CD1c-positive myeloid dendritic cell (primary cell): ENCODE results near the gene CD3E.

ENCODE experiments used
- DNase-seq: peaks from one replicate; pipeline ENCODE4 v3.0.0-alpha.2; 2016; ENCODE audit errors: extremely low spot score

The CD3E gene

GRCh38 chr11:118304568-118305248 is at the start of gene CD3E:
Gene CD3E, plus strand, starts transcription at chr11:118304730. Its CDS starts 223 bp downstream, at chr11:118304953.
- DNase-seq: peak; percentile 13

DNA sequence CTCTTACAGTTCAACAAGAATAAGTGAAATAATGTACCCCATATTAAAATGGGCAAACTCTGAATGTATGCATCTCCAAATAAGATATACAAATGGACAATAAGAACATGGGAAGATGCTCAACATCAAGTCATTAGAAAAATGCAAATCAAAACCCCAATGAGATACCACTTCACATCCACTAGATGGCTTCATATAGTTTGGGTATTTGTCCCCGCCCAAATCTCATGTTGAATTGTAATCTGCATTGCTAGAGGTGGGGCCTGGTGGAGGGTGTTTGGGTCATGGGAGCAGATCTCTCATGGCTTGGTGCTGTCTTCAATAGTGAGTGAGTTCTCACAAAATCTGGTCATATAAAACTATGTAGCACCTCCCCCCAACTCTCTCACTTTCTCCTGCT is 46.1 kb upstream of the CD3E start:
- DNase-seq: no peak

DNA sequence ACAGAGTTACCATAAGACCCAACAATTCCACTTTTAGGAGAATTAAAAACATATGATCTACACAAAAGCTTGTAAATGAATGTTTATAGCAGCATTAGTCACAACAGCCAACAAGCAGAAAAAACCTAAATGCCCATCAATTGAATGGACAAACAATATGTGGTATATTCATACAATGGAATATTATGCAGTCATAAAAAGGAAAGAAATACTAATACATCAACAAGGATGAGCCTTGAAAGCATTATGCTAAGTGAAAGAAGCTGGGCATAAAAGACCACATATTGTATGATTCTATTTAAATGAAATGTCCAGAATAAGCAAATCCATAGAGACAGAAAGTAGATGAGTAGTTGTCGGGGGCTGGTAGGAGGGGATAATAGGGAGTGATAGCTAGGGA is 45.4 kb upstream of the CD3E start:
- no peak for DNase-seq

GRCh38 chr11:118260353-118260752 is 44.2 kb upstream of the CD3E start:
- DNase-seq: no peak

GRCh38 chr11:118263112-118263511 is 41.4 kb upstream of the CD3E start:
- DNase-seq: no peak

- DNase-seq: peak; percentile 9
Measured at GRCh38 chr11:118263695-118264568, 40.6 kb upstream of the CD3E start, which contains the start of gene MPZL2. Gene MPZL2, minus strand, starts transcription at chr11:118264297. Its CDS starts 144 bp downstream, at chr11:118264153.

- no peak for DNase-seq
Measured at GRCh38 chr11:118264569-118265465, 39.7 kb upstream of the CD3E start.

DNA sequence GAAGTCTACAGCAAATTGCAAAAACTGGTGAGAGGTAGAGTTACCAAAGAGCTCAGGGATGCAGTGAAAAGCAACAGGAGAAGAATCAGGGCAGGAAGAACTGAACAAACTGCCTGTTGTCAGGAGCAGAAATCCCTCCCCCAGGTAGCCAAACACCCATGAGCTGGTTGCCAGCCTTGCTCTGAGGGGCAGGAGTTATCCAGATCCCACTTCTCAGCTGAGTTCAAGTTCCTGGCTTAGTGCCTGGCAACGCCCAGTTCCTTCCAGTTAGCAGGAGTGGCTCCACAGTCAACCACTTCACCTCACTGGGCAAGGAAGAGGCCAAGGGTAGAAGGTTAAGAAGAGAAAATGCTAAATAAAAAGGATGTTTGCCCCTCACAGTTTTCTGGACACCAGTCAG is 38.6 kb upstream of the CD3E start:
- DNase-seq: no peak

- DNase-seq: no peak
Measured at GRCh38 chr11:118267486-118267885, 37.0 kb upstream of the CD3E start.

- DNase-seq: no peak
Measured at GRCh38 chr11:118272001-118272400, 32.5 kb upstream of the CD3E start.

- DNase-seq: no peak
Measured at GRCh38 chr11:118274186-118274585, 30.3 kb upstream of the CD3E start.

GRCh38 chr11:118275176-118275575 is 29.4 kb upstream of the CD3E start:
- no peak for DNase-seq

DNA sequence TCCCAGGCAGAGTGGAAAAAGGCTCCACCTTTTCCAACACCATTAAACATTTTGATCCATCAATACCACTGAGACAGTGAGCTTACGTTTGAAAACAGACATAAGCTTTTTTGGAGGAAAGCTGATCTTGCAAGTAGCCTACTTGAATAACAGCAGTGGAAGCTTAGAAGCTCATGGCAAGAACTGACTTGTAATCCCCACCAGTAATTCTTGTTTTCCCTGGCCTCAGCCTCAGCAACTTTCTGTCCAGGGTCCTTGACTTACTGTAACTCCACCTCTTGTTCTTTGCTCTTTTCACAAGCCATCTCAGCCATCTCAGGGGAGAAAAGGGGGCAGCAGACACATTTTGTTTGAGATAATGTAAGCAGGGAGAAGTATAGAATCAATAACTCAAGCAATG is 28.1 kb upstream of the CD3E start:
- no peak for DNase-seq

GRCh38 chr11:118277312-118277711 is 27.2 kb upstream of the CD3E start:
- no peak for DNase-seq

DNA sequence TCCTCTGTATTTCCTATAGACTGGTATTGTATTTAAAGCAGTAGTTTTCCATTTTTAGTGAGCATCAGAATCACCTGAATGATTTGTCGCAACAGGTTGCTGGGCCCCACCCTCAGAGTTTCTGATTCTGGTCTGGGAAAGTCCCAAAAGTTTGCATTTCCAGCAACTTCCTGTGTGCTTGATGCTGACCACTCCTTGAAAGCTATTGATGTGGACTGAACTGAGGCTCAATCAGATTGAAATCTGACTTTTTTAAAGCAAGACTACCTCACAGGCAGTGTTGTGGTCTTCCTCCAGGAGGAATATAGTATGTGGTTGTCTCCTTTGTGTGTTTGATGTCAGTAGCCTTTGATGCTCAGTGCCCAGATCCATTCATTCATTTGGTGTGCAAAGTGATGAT is 23.2 kb upstream of the CD3E start:
- DNase-seq: no peak

DNA sequence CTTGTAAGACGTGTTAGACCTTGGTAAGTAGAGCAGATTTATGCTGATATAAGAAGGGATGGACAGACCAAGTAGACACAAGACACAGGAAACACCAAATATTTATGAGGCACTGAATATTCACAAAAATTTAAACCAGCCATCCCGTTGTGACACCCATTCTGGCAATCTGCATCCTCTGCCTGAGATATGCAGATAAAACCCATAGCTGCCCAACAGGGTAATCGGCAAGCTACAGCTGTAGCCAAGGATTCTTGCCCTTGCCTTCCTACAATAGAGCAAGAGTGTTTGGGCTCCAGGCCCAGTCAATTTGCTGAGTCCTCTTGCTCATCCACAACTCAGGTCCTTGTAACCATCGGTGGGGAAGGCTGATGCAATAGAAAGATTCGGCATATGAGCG is 21.9 kb upstream of the CD3E start:
- no peak for DNase-seq

GRCh38 chr11:118283037-118283636 is 21.4 kb upstream of the CD3E start:
- DNase-seq: no peak

- no peak for DNase-seq
Measured at GRCh38 chr11:118283756-118284350, 20.7 kb upstream of the CD3E start.

DNA sequence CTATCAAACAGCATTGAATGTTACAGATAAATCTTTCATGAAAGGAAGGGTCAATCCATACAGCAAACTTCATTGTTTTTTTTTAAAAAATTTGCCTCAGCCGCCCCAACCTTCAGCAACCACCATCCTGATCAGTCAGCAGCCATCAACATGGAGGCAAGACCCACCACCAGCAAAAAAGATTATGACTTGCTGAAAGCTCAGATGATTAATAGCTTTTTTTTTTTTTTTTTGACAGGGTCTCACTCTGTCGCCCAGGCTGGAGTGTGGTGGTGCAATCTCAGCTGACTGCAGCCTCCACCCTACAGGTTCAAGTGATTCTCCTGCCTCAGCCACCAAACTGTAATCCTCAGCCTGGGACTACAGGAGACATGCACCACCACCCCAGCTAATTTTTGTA is 18.0 kb upstream of the CD3E start:
- no peak for DNase-seq

- no peak for DNase-seq
Measured at GRCh38 chr11:118287006-118287405, 17.5 kb upstream of the CD3E start.

DNA sequence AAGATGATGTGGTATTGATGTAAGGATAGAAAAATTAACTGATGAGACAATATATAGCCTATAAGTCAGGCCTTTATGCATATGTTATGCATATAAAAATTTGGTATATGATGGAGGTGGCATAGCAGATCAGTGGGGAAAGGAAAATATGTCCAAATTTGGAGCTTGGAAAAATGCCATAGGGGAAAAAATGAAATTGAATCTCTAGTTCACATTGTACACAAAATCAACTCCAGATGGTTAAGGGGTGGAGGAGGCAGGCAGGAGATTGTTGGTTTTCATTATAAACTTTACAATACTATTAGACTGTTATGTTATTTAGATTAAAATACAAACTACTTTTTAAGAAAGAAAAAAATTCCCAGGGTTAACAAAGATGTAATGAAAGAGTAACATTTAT is 15.1 kb upstream of the CD3E start:
- DNase-seq: no peak
